Nephron (organoid): ENCODE data around the gene FYTTD1.

Experiments used
- H3K27ac Mint-ChIP-seq, 3 experiments: 2 replicates each; pipeline ENCODE4 v1.8.0; 2020; ENCODE audit warnings: mixed read lengths in 3 of 3, mild to moderate bottlenecking in 2 of 3, moderate library complexity in 1 of 3
- H3K27me3 Mint-ChIP-seq: 2 replicates; pipeline ENCODE4 v1.8.0; 2021; ENCODE audit warnings: low read depth, mild to moderate bottlenecking, moderate library complexity, mixed read lengths
- H3K36me3 Mint-ChIP-seq: 2 replicates; pipeline ENCODE4 v1.8.0; 2020; ENCODE audit warnings: low read depth, mixed read lengths
- H3K4me1 Mint-ChIP-seq: 2 replicates; pipeline ENCODE4 v1.8.0; 2020; ENCODE audit warnings: mixed read lengths
- H3K4me3 Mint-ChIP-seq, 3 experiments: 2 replicates each; pipeline ENCODE4 v1.8.0; 2020; ENCODE audit warnings: mild to moderate bottlenecking in 3 of 3, mixed read lengths in 3 of 3, moderate library complexity in 2 of 3
- H3K9me3 Mint-ChIP-seq: 2 replicates; pipeline ENCODE4 v1.8.0; 2020; ENCODE audit warnings: mixed read lengths
- TF ChIP-seq, protein P1 (sequence below), 3 experiments: fragments of 200-600 bp; sonication (generic); IDR thresholded peaks; one replicate each; pipeline ENCODE4 v1.5.0; 2021; ENCODE audit warnings: antibody characterized with exemption in 3 of 3; ENCODE audit not compliant: unreplicated experiment in 3 of 3

Gene FYTTD1

GRCh38 chr3:197711973-197712707 lies 37.5 kb upstream of the FYTTD1 start:
- Mint-ChIP-seq H3K27me3 (no peaks in the 10 kb centered on the region), H3K4me1 (peaks cover 21% of the 10 kb centered on the region), H3K9me3 (no peaks in the 10 kb centered on the region), H3K27ac (peak overlapping the region; percentile 87 to 95 (median 93)), H3K4me3 (peak overlapping the region; percentile 59 to 77 (median 72)), H3K36me3 (peaks cover 23% of the 10 kb centered on the region)
- TF ChIP-seq, protein P1, sequence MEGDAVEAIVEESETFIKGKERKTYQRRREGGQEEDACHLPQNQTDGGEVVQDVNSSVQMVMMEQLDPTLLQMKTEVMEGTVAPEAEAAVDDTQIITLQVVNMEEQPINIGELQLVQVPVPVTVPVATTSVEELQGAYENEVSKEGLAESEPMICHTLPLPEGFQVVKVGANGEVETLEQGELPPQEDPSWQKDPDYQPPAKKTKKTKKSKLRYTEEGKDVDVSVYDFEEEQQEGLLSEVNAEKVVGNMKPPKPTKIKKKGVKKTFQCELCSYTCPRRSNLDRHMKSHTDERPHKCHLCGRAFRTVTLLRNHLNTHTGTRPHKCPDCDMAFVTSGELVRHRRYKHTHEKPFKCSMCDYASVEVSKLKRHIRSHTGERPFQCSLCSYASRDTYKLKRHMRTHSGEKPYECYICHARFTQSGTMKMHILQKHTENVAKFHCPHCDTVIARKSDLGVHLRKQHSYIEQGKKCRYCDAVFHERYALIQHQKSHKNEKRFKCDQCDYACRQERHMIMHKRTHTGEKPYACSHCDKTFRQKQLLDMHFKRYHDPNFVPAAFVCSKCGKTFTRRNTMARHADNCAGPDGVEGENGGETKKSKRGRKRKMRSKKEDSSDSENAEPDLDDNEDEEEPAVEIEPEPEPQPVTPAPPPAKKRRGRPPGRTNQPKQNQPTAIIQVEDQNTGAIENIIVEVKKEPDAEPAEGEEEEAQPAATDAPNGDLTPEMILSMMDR (IDR thresholded peaks at IDR 0.05; ENCODE audit: unreplicated experiment in 3 of 3): no peak

- H3K27ac Mint-ChIP-seq: peak overlapping the region; percentile 12 to 95 (median 70)
- H3K27me3 Mint-ChIP-seq: no peaks in the 10 kb centered on the region
- no peak overlapping the region for H3K4me3 Mint-ChIP-seq
Measured at GRCh38 chr3:197713477-197713822, 36.2 kb upstream of the FYTTD1 start.

GRCh38 chr3:197714251-197714650 lies 35.4 kb upstream of the FYTTD1 start:
- peaks cover 27% of the 10 kb centered on the region for H3K36me3 Mint-ChIP-seq
- H3K4me3 Mint-ChIP-seq: no peak overlapping the region
- peak overlapping the region in 1 of 3 experiments; percentile 7 for H3K27ac Mint-ChIP-seq
- TF ChIP-seq, protein P1 (IDR thresholded peaks at IDR 0.05; ENCODE audit: unreplicated experiment in 3 of 3): no peak
- no peaks in the 10 kb centered on the region for H3K27me3 Mint-ChIP-seq
- no peaks in the 10 kb centered on the region for H3K9me3 Mint-ChIP-seq
- H3K4me1 Mint-ChIP-seq: peaks cover 21% of the 10 kb centered on the region

More at GRCh38 chr3:197713477-197713822, 36.2 kb upstream of the FYTTD1 start:
- TF ChIP-seq, protein P1 (IDR thresholded peaks at IDR 0.05; ENCODE audit: unreplicated experiment in 3 of 3): no peak
- Mint-ChIP-seq H3K36me3 (peaks cover 35% of the 10 kb centered on the region), H3K4me1 (peaks cover 21% of the 10 kb centered on the region), H3K9me3 (no peaks in the 10 kb centered on the region)

DNA sequence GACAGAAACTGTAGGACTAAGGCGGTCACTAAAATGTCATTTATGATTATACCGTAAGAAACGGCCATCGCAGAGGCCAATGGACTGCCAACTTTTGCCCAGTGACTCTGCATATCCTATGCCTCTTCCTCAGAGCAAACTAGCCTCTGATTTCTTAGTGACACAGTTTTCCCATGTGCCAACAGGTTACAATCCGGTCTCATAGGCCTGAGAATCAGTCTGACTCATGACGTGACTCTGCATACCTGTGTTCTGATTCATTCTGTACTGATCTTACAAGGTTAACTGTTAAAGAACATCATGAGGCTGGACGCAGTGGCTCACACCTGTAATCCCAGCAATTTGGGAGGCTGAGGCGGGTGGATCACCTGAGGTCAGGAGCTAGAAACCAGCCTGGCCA lies 30.8 kb upstream of the FYTTD1 start:
- Mint-ChIP-seq H3K36me3 (peaks cover 43% of the 10 kb centered on the region), H3K9me3 (peaks cover 16% of the 10 kb centered on the region), H3K27ac (no peak overlapping the region), H3K4me3 (no peak overlapping the region), H3K27me3 (no peaks in the 10 kb centered on the region), H3K4me1 (no peaks in the 10 kb centered on the region)
- TF ChIP-seq, protein P1 (IDR thresholded peaks at IDR 0.05; ENCODE audit: unreplicated experiment in 3 of 3): no peak

- no peak overlapping the region for H3K27ac Mint-ChIP-seq
Measured at GRCh38 chr3:197720694-197721093, 29.0 kb upstream of the FYTTD1 start.

More at GRCh38 chr3:197720694-197721093, 29.0 kb upstream of the FYTTD1 start:
- Mint-ChIP-seq H3K27me3 (no peaks in the 10 kb centered on the region), H3K4me3 (no peak overlapping the region), H3K36me3 (peaks cover 41% of the 10 kb centered on the region), H3K4me1 (no peaks in the 10 kb centered on the region), H3K9me3 (peaks cover 17% of the 10 kb centered on the region)
- TF ChIP-seq, protein P1 (IDR thresholded peaks at IDR 0.05; ENCODE audit: unreplicated experiment in 3 of 3): no peak
